GM10266 (cell line): ENCODE results near the gene SLC44A5.
"Not testable (repeated sequence)": the region's sequence is repeated elsewhere in the genome, so short reads cannot be mapped to it uniquely, and the experiment has no call there.

Experiments
- DNase-seq: peaks from one replicate; pipeline ENCODE4 v3.0.0; 2012; ENCODE audit errors: extremely low spot score
- TF ChIP-seq, protein P1 (sequence below): IDR thresholded peaks from 2 replicates; pipeline ENCODE4 v1.5.1; 2012; ENCODE audit warnings: mild to moderate bottlenecking, low read depth; ENCODE audit not compliant: control insufficient read depth, insufficient read depth; ENCODE audit errors: missing control alignments

SLC44A5 gene

DNA sequence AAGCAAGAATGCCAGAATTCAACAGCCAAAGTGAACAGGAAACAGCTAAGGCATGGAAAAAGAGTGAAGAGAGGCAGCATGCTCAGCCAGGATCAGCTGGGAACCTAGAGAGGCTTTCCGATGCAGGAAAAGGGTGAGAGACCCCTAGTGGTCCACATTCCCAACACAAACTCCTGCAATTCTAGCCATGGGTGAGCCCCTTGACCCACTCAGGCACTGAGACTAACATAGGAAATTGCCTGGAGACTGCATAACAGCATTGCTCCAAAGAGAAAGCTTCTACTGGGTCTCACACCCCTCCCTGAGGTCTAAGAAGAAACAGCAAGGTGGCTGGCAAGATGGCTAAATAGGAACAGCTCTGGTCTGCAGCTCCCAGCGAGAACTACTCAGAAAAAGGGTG, 353.5 kb downstream of the SLC44A5 start:
- no peak for DNase-seq
- TF ChIP-seq, protein P1, sequence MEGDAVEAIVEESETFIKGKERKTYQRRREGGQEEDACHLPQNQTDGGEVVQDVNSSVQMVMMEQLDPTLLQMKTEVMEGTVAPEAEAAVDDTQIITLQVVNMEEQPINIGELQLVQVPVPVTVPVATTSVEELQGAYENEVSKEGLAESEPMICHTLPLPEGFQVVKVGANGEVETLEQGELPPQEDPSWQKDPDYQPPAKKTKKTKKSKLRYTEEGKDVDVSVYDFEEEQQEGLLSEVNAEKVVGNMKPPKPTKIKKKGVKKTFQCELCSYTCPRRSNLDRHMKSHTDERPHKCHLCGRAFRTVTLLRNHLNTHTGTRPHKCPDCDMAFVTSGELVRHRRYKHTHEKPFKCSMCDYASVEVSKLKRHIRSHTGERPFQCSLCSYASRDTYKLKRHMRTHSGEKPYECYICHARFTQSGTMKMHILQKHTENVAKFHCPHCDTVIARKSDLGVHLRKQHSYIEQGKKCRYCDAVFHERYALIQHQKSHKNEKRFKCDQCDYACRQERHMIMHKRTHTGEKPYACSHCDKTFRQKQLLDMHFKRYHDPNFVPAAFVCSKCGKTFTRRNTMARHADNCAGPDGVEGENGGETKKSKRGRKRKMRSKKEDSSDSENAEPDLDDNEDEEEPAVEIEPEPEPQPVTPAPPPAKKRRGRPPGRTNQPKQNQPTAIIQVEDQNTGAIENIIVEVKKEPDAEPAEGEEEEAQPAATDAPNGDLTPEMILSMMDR = no peak

DNA sequence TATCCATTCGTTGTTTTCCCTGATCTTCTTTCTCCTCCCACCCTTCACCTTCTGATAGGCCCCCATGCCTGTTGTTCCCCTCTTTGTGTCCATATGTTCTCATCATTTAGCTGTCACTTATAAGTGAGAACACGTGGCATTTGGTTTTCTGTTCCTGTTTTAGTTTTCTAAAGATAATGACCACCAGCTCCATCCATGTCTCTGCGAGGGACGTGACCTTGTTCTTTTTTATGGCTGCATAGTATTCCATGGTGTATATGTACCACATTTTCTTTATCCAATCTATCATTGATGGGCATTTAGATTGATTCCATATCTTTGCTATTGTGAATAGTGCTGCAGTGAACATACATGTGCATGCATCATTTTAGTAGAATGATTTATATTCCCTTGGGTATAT, 360.8 kb downstream of the SLC44A5 start:
- not testable (repeated sequence) for DNase-seq

DNA sequence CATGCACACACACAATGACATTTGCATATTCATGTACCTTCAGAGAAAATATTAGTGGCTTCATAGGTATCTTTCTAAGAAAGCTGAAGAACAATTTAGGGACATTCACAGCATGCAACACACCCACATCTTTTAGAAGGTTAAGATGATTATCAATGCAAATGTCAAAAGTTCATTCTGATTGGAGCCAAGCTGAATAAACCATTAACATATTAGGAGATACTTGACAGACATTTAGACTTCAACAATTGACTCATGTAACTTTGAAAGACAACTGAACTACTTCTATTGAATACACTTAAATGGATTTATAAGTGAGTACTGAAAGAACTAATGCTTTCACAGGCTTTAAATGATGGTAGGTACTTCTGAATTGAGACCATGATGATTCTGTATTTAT, 365.7 kb downstream of the SLC44A5 start:
- TF ChIP-seq, protein P1 = no peak
- DNase-seq = no peak

DNA sequence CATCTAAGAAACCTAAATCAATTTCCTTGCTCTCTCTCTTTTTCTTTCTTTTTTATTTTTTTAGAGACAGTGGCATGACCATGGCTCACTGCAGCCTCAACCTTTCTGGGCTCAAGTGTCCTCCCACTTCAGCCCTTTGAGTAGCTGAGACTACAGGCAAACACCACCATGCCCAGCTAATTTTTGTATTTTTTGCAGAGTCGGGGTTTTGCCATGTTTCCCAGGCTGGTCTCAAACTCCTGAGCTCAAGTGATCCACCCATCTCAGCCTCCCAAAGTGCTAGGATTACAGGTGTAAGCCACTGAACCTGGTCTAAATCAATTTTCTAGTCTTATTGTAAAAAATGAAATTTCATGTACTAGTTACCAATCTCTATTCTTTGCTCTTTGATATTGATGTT, 367.8 kb downstream of the SLC44A5 start:
- TF ChIP-seq, protein P1 = no peak
- DNase-seq = no peak

DNA sequence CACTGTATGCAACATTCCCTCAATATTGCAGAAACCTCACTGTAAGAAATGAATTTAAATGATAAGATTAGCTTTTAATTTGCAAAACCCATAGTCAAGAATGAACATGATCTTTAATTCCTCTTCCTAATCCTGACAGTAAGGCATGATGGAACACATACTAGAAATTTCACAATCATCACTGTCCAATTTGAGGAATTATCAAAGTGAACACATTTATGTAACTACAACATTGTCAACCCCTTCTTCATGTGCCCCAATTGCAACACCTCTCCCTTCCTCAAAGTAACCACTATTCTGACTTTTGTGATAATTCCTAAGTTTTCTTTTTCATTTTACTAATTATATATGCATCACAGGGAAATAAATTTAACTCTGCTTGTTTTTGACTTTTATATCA, 373.6 kb downstream of the SLC44A5 start:
- TF ChIP-seq, protein P1 = no peak
- no peak for DNase-seq

DNA sequence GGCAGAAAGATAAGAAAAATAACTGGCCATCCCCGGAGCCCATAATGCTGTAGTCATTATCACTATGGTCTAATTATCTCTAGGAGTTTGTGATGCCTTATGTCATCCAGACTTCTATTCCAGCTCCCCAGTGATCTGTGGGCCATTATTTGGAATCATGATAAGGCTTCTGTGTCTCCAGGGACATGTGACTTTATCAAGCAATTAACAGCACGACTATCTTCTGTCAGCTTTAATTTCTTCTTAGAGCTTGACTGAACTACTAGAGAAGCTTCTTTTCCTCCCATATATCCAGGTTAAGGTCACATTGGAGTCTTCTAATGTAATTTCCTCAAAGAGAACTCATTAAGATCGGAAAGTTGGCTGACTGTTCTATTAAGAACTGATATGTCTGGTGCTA, 376.4 kb downstream of the SLC44A5 start:
- no peak for DNase-seq
- TF ChIP-seq, protein P1 = no peak

DNA sequence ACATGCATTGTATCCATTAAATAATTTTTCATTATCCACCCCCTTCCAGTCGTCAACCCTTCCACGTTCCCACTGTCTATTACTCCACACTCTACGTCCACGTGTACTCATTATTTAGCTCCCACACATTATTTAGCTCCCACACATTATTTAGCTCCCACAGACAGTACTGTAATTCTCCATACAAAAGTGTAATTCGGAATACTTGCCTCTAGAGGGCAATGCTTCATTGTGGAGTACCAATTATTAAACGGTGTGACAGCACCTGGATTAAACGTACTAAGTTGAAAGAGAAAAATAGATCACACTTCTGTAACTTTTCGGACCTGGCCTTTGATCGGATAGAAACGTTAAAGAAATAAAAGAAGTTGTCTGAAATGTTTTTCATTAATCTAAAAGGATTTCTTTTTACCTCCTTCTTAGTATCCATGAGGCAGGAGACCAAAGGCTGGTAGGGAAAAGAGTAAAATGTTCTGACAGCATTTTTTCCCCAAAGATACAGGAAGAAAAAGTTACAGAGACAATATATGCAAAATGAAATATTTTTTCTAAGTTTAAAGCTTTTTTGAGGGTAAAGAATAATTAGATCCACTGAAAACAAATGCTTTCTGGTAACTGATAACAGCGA, 377.5 kb downstream of the SLC44A5 start:
- DNase-seq = peak; percentile 9
- TF ChIP-seq, protein P1 = peak; percentile 73

DNA sequence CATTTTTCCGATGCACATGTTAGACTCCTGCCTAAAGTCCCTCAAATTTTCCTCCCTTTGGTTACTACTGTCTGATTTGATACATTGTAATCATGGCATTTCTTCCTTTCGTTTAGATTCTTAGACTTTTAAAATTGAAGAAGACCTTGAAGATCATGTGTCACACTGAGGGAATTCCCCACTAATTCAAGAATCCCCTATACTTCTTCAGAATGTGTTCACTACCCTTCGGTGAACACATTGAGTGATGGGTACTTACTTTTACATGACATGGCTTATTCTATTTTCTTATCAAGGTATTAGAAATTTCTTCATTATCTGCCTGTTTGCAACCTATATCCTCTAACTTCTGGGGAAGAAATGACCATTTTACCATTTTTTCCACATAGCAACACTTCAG, 390.8 kb downstream of the SLC44A5 start:
- DNase-seq = no peak
- TF ChIP-seq, protein P1 = no peak
